GM23248 (cell line): ENCODE data around the gene H3-3A.

Experiments used
- EZH2 ChIP-seq: fragments of 200-600 bp; sonication (generic); IDR thresholded peaks from 2 replicates; pipeline ENCODE4 v1.6.1; 2018; ENCODE audit warnings: antibody characterized with exemption, mild to moderate bottlenecking; ENCODE audit not compliant: insufficient read depth, poor library complexity, severe bottlenecking
- EZH2phosphoT487 ChIP-seq: fragments of 200-600 bp; sonication (generic); IDR thresholded peaks from 2 replicates; pipeline ENCODE4 v1.6.1; 2018; ENCODE audit warnings: antibody characterized with exemption, moderate library complexity, mild to moderate bottlenecking, low read depth; ENCODE audit not compliant: insufficient read depth

- no peak for TF ChIP-seq EZH2
- no peak for TF ChIP-seq EZH2phosphoT487
Observed at GRCh38 chr1:226063977-226064815, 1.7 kb downstream of the H3-3A start.
